Neutrophil (primary cell): Measurements from ENCODE around the gene TMEM214.

ENCODE experiments used
- H3K27ac ChIP-seq: fragments of 200-600 bp; sonication (generic); 2 replicates; pipeline ENCODE4 v1.5.1; 2016; ENCODE audit warnings: mild to moderate bottlenecking, moderate library complexity
- H3K27me3 ChIP-seq: fragments of 200-600 bp; sonication (generic); 2 replicates; pipeline ENCODE4 v1.6.0; 2016; ENCODE audit warnings: mild to moderate bottlenecking
- H3K36me3 ChIP-seq: fragments of 200-600 bp; sonication (generic); 2 replicates; pipeline ENCODE4 v1.5.1; 2017
- H3K4me1 ChIP-seq, 2 experiments: fragments of 200-600 bp in 1 of 2; sonication (generic) in 1 of 2; 1 replicate in 1 of 2; 2 replicates in 1 of 2; pipeline versions ENCODE4 v1.5.1 to v1.6.1; 2013 to 2016; ENCODE audit warnings: low read depth in 1 of 2, low read length in 1 of 2, mild to moderate bottlenecking in 1 of 2, moderate library complexity in 1 of 2; ENCODE audit not compliant: control insufficient read depth in 1 of 2, insufficient read depth in 1 of 2
- H3K4me3 ChIP-seq, 2 experiments: fragments of 200-600 bp in 1 of 2; sonication (generic) in 1 of 2; 1 replicate in 1 of 2; 2 replicates in 1 of 2; pipeline ENCODE4 v1.5.1; 2013 to 2016; ENCODE audit warnings: low read depth in 1 of 2, low read length in 1 of 2, mild to moderate bottlenecking in 1 of 2, moderate library complexity in 1 of 2
- H3K9me3 ChIP-seq: fragments of 200-600 bp; sonication (generic); 2 replicates; pipeline ENCODE4 v1.5.1; 2016
- TF ChIP-seq, protein P1 (sequence below): fragments of 200-600 bp; sonication (generic); IDR thresholded peaks from 2 replicates; pipeline ENCODE4 v1.5.1; 2016; ENCODE audit warnings: antibody characterized with exemption

TMEM214 gene

GRCh38 chr2:27065128-27065527 lies 32.4 kb downstream of the TMEM214 start:
- H3K27me3 ChIP-seq: no peaks in the 10 kb centered on the region
- no peak overlapping the region for H3K4me3 ChIP-seq
- peaks cover 3 to 7% of the 10 kb centered on the region in 2 experiments for H3K4me1 ChIP-seq
- no peak overlapping the region for H3K27ac ChIP-seq
- H3K9me3 ChIP-seq: no peaks in the 10 kb centered on the region
- peaks cover 60% of the 10 kb centered on the region for H3K36me3 ChIP-seq
- TF ChIP-seq, protein P1, sequence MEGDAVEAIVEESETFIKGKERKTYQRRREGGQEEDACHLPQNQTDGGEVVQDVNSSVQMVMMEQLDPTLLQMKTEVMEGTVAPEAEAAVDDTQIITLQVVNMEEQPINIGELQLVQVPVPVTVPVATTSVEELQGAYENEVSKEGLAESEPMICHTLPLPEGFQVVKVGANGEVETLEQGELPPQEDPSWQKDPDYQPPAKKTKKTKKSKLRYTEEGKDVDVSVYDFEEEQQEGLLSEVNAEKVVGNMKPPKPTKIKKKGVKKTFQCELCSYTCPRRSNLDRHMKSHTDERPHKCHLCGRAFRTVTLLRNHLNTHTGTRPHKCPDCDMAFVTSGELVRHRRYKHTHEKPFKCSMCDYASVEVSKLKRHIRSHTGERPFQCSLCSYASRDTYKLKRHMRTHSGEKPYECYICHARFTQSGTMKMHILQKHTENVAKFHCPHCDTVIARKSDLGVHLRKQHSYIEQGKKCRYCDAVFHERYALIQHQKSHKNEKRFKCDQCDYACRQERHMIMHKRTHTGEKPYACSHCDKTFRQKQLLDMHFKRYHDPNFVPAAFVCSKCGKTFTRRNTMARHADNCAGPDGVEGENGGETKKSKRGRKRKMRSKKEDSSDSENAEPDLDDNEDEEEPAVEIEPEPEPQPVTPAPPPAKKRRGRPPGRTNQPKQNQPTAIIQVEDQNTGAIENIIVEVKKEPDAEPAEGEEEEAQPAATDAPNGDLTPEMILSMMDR: no peak

- TF ChIP-seq, protein P1: no peak
- H3K4me3 ChIP-seq: no peak overlapping the region
- no peak overlapping the region for H3K27ac ChIP-seq
- peaks cover 53% of the 10 kb centered on the region for H3K36me3 ChIP-seq
- H3K4me1 ChIP-seq: peaks cover 22 to 25% of the 10 kb centered on the region in 2 experiments
- no peaks in the 10 kb centered on the region for H3K9me3 ChIP-seq
- H3K27me3 ChIP-seq: no peaks in the 10 kb centered on the region
Measured at GRCh38 chr2:27067385-27067784, 34.6 kb downstream of the TMEM214 start.

DNA sequence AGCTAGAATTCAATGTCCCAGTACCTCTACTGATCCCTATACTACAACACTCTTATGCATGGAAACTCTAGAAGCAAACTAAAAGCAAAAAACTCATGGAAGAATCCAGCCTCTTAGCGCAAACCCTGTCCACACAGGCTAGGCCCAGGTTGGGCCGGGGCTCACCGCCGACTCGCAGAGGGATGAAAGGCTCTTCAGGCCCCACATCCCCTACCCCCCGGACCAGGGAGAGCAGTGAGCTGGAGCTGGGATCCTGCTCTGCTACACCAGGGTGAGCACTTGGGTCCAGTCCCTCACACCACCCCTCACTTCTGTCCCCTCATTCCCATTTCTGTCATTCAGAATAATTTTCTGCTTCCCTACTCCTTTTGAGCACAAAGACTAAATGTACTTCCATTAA lies 36.7 kb downstream of the TMEM214 start:
- peaks cover 36 to 42% of the 10 kb centered on the region in 2 experiments for H3K4me1 ChIP-seq
- no peaks in the 10 kb centered on the region for H3K9me3 ChIP-seq
- H3K27me3 ChIP-seq: no peaks in the 10 kb centered on the region
- H3K27ac ChIP-seq: no peak overlapping the region
- H3K4me3 ChIP-seq: no peak overlapping the region
- H3K36me3 ChIP-seq: peaks cover 45% of the 10 kb centered on the region
- TF ChIP-seq, protein P1: no peak

- peak overlapping the region; percentile 97 to 98 for H3K4me3 ChIP-seq
Measured at GRCh38 chr2:27069961-27070618, 37.3 kb downstream of the TMEM214 start.

DNA sequence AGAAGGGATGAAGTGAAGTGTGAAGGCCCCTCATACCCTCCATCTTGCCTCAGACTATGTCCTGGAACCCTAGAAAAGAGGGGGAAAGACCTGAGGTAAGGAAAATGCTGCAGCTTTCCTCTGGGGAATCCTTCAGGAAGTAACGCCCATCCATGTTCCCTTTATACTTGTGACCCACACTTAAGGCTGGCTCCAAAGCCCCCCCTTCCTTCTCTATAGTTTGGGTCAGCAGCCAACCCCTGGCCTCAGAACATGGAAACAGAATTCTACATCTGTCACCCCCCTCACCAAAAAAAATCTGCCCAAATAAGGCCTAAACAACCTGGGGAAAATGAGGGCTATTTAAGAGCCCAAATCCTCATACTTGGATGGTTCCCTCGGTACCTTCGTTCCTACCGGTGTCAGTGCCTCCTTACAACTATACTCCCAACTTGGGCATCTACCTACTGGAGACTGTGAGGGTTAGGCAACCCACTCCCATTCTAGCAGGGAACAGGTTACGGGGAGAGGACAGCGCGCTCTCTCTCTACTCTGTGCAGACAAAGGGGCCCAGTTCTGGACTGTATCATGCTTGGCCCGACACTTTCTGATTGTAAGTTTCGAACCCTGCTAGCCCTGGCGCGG lies 38.0 kb downstream of the TMEM214 start:
- peak overlapping the region; percentile 97 to 98 for H3K4me3 ChIP-seq
- TF ChIP-seq, protein P1: no peak
- H3K27ac ChIP-seq: peak overlapping the region; percentile 85
- no peaks in the 10 kb centered on the region for H3K27me3 ChIP-seq
- H3K4me1 ChIP-seq: peaks cover 50 to 55% of the 10 kb centered on the region in 2 experiments
- H3K9me3 ChIP-seq: no peaks in the 10 kb centered on the region
- peaks cover 34% of the 10 kb centered on the region for H3K36me3 ChIP-seq

More at GRCh38 chr2:27069961-27070618, 37.3 kb downstream of the TMEM214 start:
- TF ChIP-seq, protein P1: no peak
- no peaks in the 10 kb centered on the region for H3K27me3 ChIP-seq
- peaks cover 43 to 49% of the 10 kb centered on the region in 2 experiments for H3K4me1 ChIP-seq
- peak overlapping the region; percentile 85 for H3K27ac ChIP-seq
- H3K36me3 ChIP-seq: peaks cover 41% of the 10 kb centered on the region
- no peaks in the 10 kb centered on the region for H3K9me3 ChIP-seq
